Myocyte (in vitro differentiated cells): ENCODE data around the gene LDOC1. TPM values are rescaled to one million over a fixed set of nuclear protein-coding genes. Genes with fewer than 3 reads are reported as not detected.
"Not testable (repeated sequence)": the region's sequence is repeated elsewhere in the genome, so short reads cannot be mapped to it uniquely, and the experiment has no call there.

Experiments used
- DNase-seq: peaks from one replicate; pipeline ENCODE4 v3.0.0-alpha.2; 2012; ENCODE audit warnings: low read depth
- polyA plus RNA-seq: library from polyadenylated mRNA; unstranded; fragments of >200 nt; gene quantifications from one replicate; pipeline ENCODE4 v1.2.1, GENCODE V29; 2012; ENCODE audit warnings: missing spikeins
- total RNA-seq: library from RNA; depleted of rRNA; stranded (reverse); fragments of >200 nt; gene quantifications from 2 replicates; pipeline ENCODE4 v1.2.3, GENCODE V29; 2014

LDOC1 gene
- total RNA-seq = 4.6 and 6.1 TPM in 2 replicates
- 42.1 TPM for polyA plus RNA-seq

- peak; percentile 82 for DNase-seq
These were observed at the start of gene LDOC1 for GRCh38 chrX:141176586-141177451. Gene LDOC1, minus strand, starts transcription at chrX:141177129. Its CDS starts 108 bp downstream, at chrX:141177021.

DNA sequence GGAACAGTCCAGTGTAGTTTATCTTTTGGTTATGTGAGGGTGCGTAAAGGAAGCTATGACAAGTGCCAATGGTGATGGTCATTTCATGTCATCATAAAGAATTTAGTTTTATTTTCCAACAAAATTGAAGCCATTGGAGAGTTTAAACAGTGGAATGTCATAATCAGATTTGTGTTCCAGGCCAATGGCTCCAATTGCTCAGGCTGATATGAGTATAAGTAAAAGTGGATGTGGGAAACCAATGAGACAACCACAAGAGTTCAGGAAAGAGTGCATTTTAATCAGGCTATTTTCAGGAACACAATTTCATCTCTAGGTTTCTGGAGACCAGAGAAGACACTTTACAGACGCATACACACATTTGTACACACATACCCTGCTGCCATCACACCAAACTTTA, 44.7 kb upstream of the LDOC1 start:
- no peak for DNase-seq

DNA sequence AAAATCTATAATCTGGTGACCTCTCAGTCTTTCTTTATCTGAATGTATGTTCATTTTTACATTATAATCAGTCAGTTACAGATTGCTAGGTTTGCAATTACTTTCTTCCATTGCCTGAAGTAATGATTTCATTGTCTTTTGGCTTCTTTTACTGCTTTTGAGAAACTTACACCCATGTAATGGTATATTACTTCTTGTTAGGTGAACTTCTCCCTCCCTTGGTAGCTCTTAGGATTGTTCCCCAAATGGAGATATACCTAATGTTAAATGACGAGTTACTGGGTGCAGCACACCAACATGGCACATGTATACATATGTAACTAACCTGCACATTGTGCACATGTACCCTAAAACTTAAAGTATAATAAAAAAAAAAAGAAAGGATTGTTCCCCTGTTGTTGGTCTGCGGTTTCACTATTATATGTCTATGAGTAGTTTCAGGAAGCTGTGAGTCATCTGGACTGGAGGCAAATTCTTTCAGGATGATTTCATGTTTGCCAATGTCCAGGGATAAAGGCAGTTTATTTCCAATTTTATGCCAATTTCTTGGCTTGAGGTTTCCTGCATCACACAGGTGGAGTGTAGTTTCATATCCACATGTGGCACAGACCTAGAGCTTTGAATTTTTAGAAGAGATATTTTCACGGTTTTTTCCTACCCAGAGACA, 43.5 kb upstream of the LDOC1 start:
- DNase-seq = peak; percentile 48

- no peak for DNase-seq
These were observed 37.3 kb upstream of the LDOC1 start for GRCh38 chrX:141214196-141214595.

DNA sequence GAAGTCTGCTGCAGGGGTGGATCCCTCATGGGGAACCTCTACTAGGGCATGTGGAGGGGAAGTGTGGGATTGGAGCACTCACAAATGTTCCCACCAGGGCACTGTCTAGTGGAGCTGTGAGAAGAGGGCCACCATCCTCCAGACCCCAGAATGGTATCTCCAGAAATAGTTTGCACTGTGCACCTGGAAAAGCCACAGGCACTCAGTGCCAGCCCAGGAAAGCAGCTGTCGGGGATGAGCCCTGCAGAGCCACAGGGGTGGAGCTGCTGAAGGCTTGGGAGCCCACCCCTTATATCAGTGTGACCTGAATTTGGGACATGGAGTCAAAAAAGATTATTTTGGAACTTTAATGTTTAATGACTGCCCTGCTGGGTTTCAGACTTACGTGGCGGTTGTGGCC, 25.0 kb upstream of the LDOC1 start:
- peak; percentile 55 for DNase-seq

- not testable (repeated sequence) for DNase-seq
These were observed 11.6 kb upstream of the LDOC1 start for GRCh38 chrX:141188573-141188972.

DNA sequence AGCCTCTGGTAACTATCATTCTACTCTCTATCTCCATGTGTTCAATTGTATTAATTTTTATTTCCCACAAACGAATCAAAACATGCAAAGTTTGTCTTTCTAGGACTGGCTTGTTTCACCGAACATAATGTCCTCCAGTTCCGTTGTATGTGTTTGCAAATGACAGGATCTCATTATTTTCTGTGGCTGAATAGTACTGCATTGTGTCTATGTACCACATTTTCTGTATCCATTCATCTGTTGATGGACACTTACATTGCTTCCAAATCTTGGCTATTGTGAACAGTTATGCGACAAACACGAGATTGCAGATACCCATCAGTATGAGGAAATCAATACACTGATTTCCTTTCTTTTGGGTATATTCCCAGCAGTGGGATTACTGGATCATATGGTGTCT, 8.4 kb upstream of the LDOC1 start:
- DNase-seq = no peak

DNA sequence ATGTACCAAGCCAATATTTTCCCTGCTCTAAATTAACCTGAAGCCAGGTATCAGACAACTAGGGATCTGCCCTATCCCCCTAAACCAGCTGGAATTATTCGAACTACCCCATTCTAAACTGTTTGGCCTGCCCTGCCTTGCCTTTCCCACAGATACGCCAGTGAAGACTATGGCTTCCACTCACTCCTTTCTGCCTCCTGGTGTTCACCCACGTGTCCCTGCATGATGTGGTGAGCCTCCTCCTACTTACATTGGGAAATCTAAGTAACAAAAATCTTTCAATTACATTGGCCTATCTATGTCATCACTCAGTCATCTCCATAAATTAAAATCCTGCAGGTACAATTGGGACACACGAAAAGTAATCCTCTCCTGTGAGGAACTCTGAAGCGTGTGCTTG, 6.1 kb upstream of the LDOC1 start:
- no peak for DNase-seq

GRCh38 chrX:141180851-141181250, 3.9 kb upstream of the LDOC1 start:
- no peak for DNase-seq

DNA sequence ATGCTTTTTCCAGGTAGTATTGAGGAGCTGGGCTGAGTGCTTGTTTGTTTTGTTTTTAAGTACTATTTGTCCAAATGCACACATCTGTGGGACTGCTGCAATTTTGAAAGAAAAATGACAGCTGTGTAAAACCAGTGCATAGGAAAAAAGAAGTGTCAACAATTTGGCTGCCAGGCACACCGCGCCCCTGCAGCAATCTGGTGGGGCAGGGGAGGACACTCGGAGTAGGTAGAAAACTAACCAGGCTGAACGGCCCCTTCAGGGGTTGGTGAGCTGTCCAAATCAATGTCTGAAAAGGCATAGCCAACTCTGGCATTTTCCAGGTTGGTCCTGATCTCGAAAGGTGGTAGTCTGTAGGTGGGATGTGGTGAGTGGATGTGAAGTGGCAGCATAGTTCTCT, 1.1 kb downstream of the LDOC1 start:
- DNase-seq = no peak

- peak; percentile 14 for DNase-seq
These were observed 12.5 kb downstream of the LDOC1 start for GRCh38 chrX:141164406-141164805.

DNA sequence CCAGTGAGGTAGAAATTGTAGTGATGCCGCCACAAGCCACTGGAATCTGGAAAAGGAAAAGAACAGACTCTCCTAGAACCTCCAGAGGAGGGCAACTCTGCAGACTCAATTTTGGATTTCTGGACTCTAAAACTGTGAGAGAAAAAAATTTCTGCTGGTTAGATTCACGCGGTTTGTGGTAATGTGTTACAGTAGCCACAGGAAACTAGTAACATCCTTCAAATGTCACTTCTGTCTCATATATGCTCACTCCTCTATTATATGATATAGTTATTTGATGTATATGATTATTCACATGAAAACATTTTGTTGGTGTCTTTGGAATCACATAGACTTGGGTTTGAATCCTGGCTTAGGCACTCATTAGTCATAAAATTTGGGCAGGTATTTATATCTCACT, 18.8 kb downstream of the LDOC1 start:
- DNase-seq = no peak

GRCh38 chrX:141155231-141155630, 21.7 kb downstream of the LDOC1 start:
- not testable (repeated sequence) for DNase-seq

GRCh38 chrX:141142946-141143345, 34.0 kb downstream of the LDOC1 start:
- peak; percentile 3 for DNase-seq

DNA sequence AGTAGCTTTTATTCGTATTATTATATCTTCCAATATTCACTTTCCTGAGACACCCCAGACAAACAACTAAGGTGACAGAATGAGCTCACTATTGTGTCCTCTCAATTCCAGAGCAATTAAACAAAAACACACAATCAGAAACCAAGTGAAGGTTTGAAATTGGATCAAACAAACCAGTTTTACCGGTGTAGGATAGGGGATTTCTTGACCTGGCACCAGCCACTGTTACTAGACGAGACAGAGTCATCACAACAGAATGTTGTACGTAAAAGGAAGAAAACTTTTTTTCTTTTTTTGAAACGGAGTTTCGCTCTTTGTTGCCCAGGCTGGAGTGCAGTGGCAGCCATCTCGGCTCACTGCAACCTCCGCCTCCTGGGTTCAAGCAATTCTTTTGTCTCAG, 43.7 kb downstream of the LDOC1 start:
- DNase-seq = no peak

DNA sequence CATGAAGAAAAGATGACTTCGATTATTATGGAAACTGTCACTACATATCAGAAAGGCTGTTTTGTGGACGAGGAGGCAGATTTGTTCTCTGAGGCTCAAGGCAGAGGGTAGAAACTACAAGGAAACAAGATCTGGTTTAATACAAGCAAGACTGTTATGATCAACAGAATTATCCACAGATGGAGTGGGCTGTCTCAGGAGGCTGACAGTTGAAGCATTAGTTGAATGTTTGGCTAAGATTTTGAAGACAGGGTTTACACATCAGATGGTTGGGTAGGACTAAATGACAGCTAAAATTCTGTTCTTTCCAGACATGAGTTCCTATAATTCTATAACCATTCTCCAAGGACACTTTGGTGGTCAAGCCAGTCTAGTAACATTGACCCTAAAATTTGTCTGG, 49.8 kb downstream of the LDOC1 start:
- DNase-seq = no peak

Other genes with a start within 250 kb of the LDOC1 start
- gene SPANXB1, start 174.5 kb downstream of the LDOC1 start, total RNA-seq = not detected in 2 replicates
- gene SPANXC, start 65.4 kb upstream of the LDOC1 start, total RNA-seq = not detected in 2 replicates